GM21528 (cell line): Measurements from ENCODE around the gene KLHL12.
"Not testable (repeated sequence)": the region's sequence is repeated elsewhere in the genome, so short reads cannot be mapped to it uniquely, and the experiment has no call there.

Experiments used
- ATAC-seq: cut with Tn5 transposase; IDR thresholded peaks from one replicate; pipeline ENCODE4 v1.9.1; 2021; ENCODE audit warnings: mild to moderate bottlenecking, moderate library complexity; ENCODE audit not compliant: unreplicated experiment, low FRiP score

The KLHL12 gene

GRCh38 chr1:202952099-202952498 is 25.1 kb upstream of the KLHL12 start:
- no peak for ATAC-seq

GRCh38 chr1:202951437-202951836 is 24.4 kb upstream of the KLHL12 start:
- no peak for ATAC-seq

GRCh38 chr1:202945483-202945882 is 18.4 kb upstream of the KLHL12 start:
- no peak for ATAC-seq

- ATAC-seq = no peak
Observed at GRCh38 chr1:202944438-202944921, 17.4 kb upstream of the KLHL12 start.

- ATAC-seq = no peak
Observed at GRCh38 chr1:202942426-202942825, 15.4 kb upstream of the KLHL12 start.

GRCh38 chr1:202941372-202941771 is 14.3 kb upstream of the KLHL12 start:
- ATAC-seq = no peak

- no peak for ATAC-seq
Observed at GRCh38 chr1:202940561-202940960, 13.5 kb upstream of the KLHL12 start.

- no peak for ATAC-seq
Observed at GRCh38 chr1:202938287-202938925, 11.4 kb upstream of the KLHL12 start.

- ATAC-seq = not testable (repeated sequence)
Observed at GRCh38 chr1:202936409-202936808, 9.4 kb upstream of the KLHL12 start.

GRCh38 chr1:202935844-202936243 is 8.8 kb upstream of the KLHL12 start:
- no peak for ATAC-seq

GRCh38 chr1:202934755-202935154 is 7.7 kb upstream of the KLHL12 start:
- no peak for ATAC-seq

- ATAC-seq = no peak
Observed at GRCh38 chr1:202932476-202932875, 5.4 kb upstream of the KLHL12 start.

- ATAC-seq = no peak
Observed at GRCh38 chr1:202923533-202923932, 3.5 kb downstream of the KLHL12 start.

GRCh38 chr1:202919615-202920014 is 7.4 kb downstream of the KLHL12 start:
- no peak for ATAC-seq

- no peak for ATAC-seq
Observed at GRCh38 chr1:202915146-202915545, 11.9 kb downstream of the KLHL12 start.

- not testable (repeated sequence) for ATAC-seq
Observed at GRCh38 chr1:202912476-202912875, 14.6 kb downstream of the KLHL12 start.

- no peak for ATAC-seq
Observed at GRCh38 chr1:202909494-202909893, 17.5 kb downstream of the KLHL12 start.

- no peak for ATAC-seq
Observed at GRCh38 chr1:202908998-202909397, 18.0 kb downstream of the KLHL12 start.

- no peak for ATAC-seq
Observed at GRCh38 chr1:202905331-202905730, 21.7 kb downstream of the KLHL12 start.

GRCh38 chr1:202903808-202904207 is 23.2 kb downstream of the KLHL12 start:
- not testable (repeated sequence) for ATAC-seq

GRCh38 chr1:202901555-202901954 is 25.5 kb downstream of the KLHL12 start:
- no peak for ATAC-seq

- no peak for ATAC-seq
Observed at GRCh38 chr1:202892501-202892900, 34.5 kb downstream of the KLHL12 start.

- no peak for ATAC-seq
Observed at GRCh38 chr1:202890392-202890791, 36.6 kb downstream of the KLHL12 start.
